Left colon (tissue), 2 donors: ENCODE results near the gene RHOA. TPM values are rescaled to one million over a fixed set of nuclear protein-coding genes. Genes with fewer than 3 reads are reported as not detected.
"Not testable (repeated sequence)": the region's sequence is repeated elsewhere in the genome, so short reads cannot be mapped to it uniquely, and the experiment has no call there.

Experiments used
- ATAC-seq: fragments of 200-7000 bp; cut with Tn5 transposase; one replicate; pipeline ENCODE4 v1.9.1; 2020; ENCODE audit warnings: mild to moderate bottlenecking, moderate library complexity
- DNase-seq, 2 donors: peaks; one replicate each; pipeline ENCODE4 v3.0.0-alpha.2; 2020
- intact Hi-C, 2 donors: fragments of 100-400 bp; cut with DNase I in 1 of 2; cut with micrococcal nuclease in 1 of 2; formaldehyde crosslinking; loops; one replicate each; pipeline versions ENCODE4 v1.11.2 to v1.14.0; 2022; cut with DNase I, micrococcal nuclease
- total RNA-seq, 2 donors: library from RNA; stranded (reverse); fragmentation: NEBNext Ultra II Directional; extraction: Animal tissue kit (Norgen Biotek cat#: 25700); gene quantifications; one replicate each; pipeline ENCODE4 v1.2.1, GENCODE V29; 2021
- donor health status: DM: no; HTN: no; CAD: no.
- donor health status: DM: yes; HTN: yes; CAD: no.

Gene RHOA
- total RNA-seq, 2 donors from 2014 or later, result 466 to 477 TPM

- ATAC-seq (no peak), DNase-seq (no peak)
- intact Hi-C loops, result no loop called here
Measured at GRCh38 chr3:49414753-49415152, 3.0 kb upstream of the RHOA start.

- DNase-seq, result no peak
- intact Hi-C loops, result no loop called here
- no peak for ATAC-seq
Measured at GRCh38 chr3:49413338-49413734, 1.6 kb upstream of the RHOA start.

GRCh38 chr3:49412632-49413337 is 1.0 kb upstream of the RHOA start:
- intact Hi-C loops, result no loop called here
- ATAC-seq, result peak; percentile 9
- DNase-seq, result no peak

GRCh38 chr3:49411535-49411967 is 225 bp downstream of the RHOA start:
- peak; percentile 44 to 75 for DNase-seq
- ATAC-seq, result peak; percentile 44
- intact Hi-C loops, result no loop called here

DNA sequence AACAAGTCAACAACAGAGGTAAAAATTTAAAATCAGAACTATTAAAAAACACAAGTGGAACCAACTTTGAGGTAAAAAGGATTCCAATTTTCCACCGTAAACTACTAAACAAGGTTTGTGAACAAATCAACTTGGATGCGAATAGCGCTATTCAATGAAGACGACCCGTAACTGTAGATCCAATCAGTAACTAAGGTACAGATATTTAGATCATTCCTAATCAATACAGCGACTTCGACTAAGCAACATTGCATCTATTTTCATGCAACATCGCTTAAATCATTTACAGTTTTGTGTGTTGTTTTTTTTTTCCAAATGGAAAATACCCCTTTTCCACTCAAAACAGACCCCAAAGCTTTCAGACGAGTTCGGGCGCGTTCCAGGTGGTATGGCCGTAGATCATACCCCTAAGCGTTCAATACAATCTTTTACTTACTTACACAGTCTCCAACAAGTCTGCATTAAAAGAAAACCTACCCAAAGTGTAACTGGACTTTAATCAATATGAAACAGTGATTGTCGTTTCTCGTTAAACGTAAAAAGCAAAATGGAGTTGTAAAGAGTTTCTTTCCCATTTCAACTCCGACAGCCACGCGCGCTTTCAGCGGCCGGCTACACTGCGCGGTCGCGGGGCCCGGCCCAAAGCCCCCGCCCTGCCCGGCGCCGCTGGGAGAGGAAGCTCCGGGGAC is 786 bp downstream of the RHOA start:
- no peak for DNase-seq
- no peak for ATAC-seq
- intact Hi-C loops, result no loop called here

- no peak for ATAC-seq
- DNase-seq, result no peak
- intact Hi-C loops, result no loop called here
Measured at GRCh38 chr3:49410066-49410845, 1.5 kb downstream of the RHOA start.

- intact Hi-C loops, result no loop called here
- DNase-seq, result no peak
- no peak for ATAC-seq
Measured at GRCh38 chr3:49406571-49407565, 4.9 kb downstream of the RHOA start.

DNA sequence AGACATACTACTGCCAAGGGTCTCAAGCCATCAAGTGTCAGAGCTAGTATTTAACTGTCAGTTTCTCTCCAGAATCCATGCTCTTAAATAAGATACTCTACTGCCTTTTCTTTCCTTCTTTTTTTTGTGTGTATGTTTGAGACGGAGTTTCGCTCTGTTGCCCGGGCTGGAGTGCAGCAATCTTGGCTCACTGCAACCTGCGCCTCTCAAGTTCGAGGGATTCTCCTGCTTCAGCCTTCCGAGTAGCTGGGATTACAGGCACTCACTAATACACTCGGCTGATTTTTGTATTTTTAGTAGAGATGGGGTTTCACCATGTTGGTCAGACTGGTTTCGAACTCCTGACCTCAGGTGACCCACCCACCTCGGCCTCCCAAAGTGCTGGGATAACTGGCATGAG is 6.2 kb downstream of the RHOA start:
- DNase-seq, ATAC-seq, intact Hi-C loops: not testable (repeated sequence)

DNA sequence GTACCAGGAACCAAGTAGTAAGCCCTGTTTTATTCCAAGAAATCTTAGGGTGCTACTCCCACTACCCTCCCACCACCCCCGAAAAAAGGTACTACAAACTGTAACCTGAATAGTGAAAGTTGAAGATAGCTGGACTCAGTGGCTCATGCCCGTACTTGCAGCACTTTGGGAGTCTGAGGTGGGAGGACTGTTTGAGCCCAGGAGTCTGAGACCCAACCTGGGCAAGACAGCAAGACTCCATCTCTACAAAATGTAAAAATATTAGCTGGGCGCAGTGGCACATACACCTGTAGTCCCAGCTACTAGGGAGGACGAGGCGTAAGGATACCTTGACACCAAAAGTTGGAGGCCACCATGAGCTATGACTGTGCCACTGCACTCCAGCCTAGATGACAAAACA is 7.9 kb downstream of the RHOA start:
- intact Hi-C loops, result loop anchor here in 1 of 2 donors (5.0 kb wide), 1 partner anchor 42 kb away; no protein-coding TSS in a partner anchor
- DNase-seq, result no peak
- ATAC-seq, result no peak

DNA sequence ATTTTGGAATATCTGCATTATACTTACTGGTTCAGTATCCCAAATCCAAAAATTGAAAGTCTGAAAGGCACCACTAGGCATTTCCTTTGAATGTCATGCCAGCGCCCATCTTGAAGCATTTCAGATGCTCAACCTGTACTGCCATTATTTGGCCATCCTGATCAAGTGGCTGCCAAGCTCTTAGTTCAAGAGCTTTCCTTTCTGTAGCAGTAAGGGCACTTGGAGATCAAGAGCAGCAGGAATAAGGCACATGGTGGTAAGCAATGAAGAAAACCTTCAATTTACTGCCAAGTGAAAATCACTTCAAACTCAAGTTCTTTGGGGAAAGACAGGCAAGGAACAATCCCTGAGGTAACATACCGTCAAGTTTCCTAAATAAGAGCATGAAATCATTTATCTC is 10.0 kb downstream of the RHOA start:
- DNase-seq (no peak), ATAC-seq (no peak)
- intact Hi-C loops, result loop anchor here in 1 of 2 donors (5.0 kb wide), 1 partner anchor 39 kb away; no protein-coding TSS in a partner anchor

DNA sequence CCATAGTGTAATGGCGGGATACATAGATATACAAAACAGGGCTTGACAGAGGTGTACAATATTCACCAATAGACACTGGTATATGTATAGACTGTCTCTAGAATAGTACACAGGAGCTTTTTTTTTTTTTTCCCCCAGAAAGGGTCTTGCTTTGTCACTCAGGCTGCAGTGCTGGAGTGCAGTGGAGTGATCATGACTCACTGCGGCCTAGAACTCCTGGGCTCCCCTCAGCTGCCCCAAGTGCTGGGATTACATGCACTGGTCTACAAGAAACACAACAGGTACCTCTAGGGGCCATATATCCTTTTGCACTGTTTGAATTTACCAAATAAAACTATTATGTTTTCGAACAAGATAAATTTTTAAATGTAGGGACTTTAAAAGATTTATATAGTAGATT is 12.3 kb downstream of the RHOA start:
- DNase-seq (no peak), ATAC-seq (no peak)
- intact Hi-C loops, result no loop called here

DNA sequence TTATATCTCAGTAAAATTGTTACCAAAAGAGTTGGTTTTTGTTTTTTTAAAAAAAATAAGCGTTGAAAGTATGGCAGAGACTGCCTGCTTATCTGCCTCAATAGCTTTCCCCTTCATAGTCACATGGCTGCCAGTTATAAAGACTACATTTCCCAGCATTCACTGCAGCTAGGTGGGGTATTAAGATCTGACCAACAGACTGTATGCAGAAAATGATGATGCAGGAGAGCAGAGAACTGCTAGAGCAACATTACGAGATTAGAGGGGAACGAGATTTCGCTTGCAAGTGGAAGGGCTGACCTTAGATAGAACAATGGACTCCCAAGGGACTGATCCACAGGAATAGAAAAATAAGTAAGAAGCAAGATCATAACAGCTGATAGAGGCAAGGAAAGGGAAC is 14.3 kb downstream of the RHOA start:
- ATAC-seq, result peak; percentile 53
- intact Hi-C loops, result no loop called here
- DNase-seq, result no peak

DNA sequence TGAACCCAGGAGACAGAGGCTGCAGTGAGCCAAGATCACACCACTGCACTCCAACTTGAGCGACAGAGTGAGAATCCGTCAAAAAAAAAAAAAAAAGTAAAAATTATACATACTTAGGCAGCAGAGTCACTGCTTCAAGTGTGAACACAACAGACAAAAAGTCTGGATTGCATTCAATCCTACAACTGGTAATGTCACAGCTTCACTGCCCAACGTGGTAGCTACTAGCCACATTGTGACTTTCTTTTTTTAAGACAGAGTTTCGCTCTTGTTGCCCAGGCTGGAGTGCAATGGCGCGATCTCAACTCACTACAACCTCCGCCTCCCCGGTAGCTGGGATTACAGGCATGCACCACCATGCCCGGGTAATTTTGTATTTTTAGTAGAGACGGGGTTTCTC is 20.5 kb downstream of the RHOA start:
- DNase-seq, ATAC-seq, intact Hi-C loops: not testable (repeated sequence)

- DNase-seq (no peak), ATAC-seq (no peak)
- intact Hi-C loops, result no loop called here
Measured at GRCh38 chr3:49389297-49389696, 22.5 kb downstream of the RHOA start.

DNA sequence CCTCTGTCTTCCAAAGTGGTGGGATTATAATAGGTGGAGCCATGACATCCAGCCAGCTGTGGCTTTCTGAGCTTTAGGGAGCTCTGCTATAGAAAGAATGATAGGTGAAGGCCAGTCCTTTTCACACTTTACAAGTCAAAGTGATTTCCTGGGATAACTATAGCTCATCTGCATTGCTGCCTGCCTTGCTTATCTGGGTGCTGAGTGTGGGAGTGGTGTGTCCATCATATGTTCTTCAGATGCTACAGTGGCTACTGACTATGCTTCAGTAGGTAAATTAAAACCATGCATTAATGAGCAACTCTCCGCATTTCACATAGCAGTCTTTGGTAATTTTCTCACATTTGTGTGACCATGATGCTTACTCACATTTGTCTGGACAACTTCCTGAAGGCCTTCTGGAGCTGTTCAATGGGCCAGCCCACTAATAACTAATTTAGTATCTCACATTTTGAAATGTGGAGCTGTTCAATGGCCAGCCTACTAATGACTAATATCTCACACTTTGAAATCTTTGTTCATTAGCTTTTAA is 23.4 kb downstream of the RHOA start:
- intact Hi-C loops, result no loop called here
- ATAC-seq (no peak), DNase-seq (no peak)

DNA sequence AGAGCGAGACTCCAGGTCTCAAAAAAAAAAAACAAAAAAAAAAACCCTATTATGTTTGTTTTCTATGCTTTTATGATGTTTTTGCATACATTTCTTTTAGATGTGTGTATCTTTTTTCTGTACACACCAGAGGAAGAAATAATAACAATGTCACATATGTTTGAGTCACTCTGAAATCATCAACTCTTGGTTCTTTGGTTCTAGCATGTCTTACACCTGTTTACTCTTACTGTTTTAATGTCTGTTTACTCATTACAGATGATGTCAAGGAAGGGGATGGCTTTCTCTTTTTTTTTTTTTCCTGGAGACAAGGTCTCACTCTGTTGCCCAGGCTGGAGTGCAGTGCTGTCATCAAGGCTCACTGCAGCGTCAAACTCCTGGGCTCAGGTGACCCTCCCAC is 24.1 kb downstream of the RHOA start:
- intact Hi-C loops, result no loop called here
- ATAC-seq, result no peak
- no peak for DNase-seq

DNA sequence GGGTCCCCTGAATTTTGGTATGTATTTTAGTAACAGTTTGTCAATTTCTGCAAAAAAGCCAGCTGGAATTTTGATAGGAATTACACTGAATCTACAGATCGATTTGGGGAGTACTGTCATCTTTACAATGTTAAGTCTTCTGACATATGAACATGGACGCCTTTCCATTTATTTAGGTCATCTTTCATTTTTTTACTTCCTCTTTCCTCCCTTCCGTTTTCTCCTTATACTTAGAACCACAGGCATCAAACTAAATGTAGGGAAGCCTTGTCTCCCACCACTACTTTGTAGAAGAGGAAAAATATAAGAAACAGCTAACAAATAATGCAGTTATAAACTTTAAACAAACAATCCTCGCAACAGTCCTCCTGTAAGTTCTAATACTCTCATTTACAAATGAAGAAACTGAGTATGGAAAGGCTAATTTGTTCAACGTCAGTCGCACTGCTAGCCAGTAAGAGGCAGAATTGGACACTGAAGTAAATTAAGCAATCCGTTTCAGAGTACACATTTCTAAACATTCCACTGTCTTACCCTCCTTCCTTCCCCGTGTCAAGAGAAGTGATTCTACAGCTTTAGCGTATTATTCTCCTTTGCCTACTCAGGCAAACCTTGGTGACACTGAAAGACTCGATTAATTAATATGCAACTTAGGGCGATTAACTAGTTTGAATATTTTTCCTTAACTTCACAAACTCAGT is 25.6 kb downstream of the RHOA start:
- intact Hi-C loops, result no loop called here
- DNase-seq, result no peak
- no peak for ATAC-seq

DNA sequence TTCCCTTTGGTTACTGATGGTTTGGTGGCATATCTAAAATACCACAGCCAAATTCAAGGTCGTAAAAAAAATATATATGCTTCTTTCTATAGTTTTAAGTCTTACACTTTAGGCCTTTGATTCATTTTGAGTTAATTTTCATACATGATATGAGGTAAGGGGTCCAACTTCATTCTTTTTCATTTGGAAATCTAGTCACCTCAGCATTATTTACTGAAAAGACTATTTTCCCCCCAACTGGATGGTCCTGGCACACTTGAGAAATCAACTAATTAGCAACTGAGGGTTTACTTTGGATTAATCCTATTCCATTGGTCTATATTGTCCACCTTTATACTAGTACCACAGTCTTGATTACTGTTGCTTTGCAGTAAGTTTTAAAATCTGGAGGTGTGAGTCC is 26.2 kb downstream of the RHOA start:
- intact Hi-C loops, result no loop called here
- no peak for ATAC-seq

More for the DNA sequence above, 26.2 kb downstream of the RHOA start:
- no peak for DNase-seq
